AG04450 (cell line): ENCODE results near the gene RNF6. TPM values are rescaled to one million over a fixed set of nuclear protein-coding genes. Genes with fewer than 3 reads are reported as not detected.
A peak's percentile ranks its signal among the peaks of the same experiment; 100 is the strongest.

Experiments
- CTCF ChIA-PET: fragments of 300-600, 350-600 bp; formaldehyde crosslinking; extraction: SDS; loops from one replicate; lab custom pipeline; 2022; ENCODE audit warnings: antibody characterized with exemption, inconsistent platforms; lab: Charles Lee
- POLR2A ChIA-PET: fragments of 350-600 bp; formaldehyde crosslinking; extraction: SDS; loops from one replicate; lab custom pipeline; 2021; ENCODE audit warnings: antibody characterized with exemption, inconsistent platforms; lab: Yijun Ruan, JAX
- DNase-seq: peaks from one replicate; pipeline ENCODE4 v3.0.0-alpha.2; 2011; ENCODE audit warnings: low read depth, low spot score
- H3K27ac ChIP-seq: one replicate; pipeline ENCODE4 v1.5.1; 2012; ENCODE audit warnings: low read depth, low read length, control low read depth
- H3K27me3 ChIP-seq: one replicate; pipeline ENCODE4 v1.6.0; 2012; ENCODE audit warnings: low read length; ENCODE audit not compliant: control insufficient read depth, insufficient read depth
- H3K4me3 ChIP-seq: 2 replicates; pipeline ENCODE4 v1.5.1; 2011; ENCODE audit warnings: mild to moderate bottlenecking, low read depth, low read length, control low read depth
- H3K9me3 ChIP-seq: 2 replicates; pipeline ENCODE4 v1.5.1; 2012; ENCODE audit warnings: low read length; ENCODE audit not compliant: control insufficient read depth, insufficient read depth
- polyA minus RNA-seq: library from RNA; depleted of rRNA, polyadenylated mRNA; stranded (reverse); fragments of >200 nt; gene quantifications from 2 replicates; pipeline ENCODE4 v1.2.3, GENCODE V29; 2011; rRNA and poly(A)+ RNA removed
- polyA plus RNA-seq: library from polyadenylated mRNA; depleted of rRNA; stranded (reverse); fragments of >200 nt; gene quantifications from 2 replicates; pipeline ENCODE4 v1.2.3, GENCODE V29; 2011; rRNA removed
- TF ChIP-seq, protein P1 (sequence below): IDR thresholded peaks from 2 replicates; pipeline ENCODE4 v1.5.1; 2011; ENCODE audit warnings: low read depth, low read length, control low read depth, inconsistent platforms

Gene RNF6
- polyA plus RNA-seq = 30.5 and 42.5 TPM in 2 replicates
- polyA minus RNA-seq = 30.8 and 42.2 TPM in 2 replicates

DNA sequence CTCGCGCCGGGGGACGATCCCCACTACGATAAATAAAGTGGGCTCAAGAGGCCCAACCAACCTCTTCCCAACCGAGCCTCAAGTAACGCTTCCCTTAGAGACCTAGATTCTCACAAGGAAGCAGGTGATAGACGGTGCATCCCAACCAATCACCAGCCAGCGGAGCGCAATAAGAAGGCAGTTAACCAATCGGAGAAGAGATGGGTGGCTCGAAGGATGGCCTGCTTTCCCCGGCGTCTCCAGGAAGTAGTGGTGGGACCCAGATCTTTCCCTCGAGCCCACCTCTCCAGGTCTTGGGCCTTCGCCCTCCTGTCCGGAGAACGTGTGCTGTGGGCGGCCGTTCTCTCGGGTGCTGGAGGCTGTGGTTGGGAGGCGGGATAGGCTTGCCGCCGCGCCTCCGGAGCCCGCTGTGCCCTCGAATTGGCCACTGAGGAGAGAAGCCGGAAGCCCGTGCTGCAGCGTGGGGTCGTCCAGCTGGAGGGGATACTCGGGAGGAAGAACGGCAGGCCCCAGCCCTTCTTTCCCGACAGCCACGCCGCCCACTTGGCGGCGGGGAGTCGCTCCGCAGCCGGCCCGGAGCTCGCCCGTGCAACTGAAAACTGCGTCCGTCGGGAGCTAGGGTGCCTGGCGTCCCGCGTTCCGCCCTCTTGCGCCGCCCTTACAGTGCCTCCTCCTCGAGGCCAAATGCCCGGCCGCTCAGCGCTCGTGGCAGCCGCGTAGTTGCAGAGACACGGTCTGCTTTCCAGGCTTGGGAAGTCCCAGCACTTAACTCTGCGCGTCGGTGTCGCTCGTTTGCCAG lies at the start of gene RNF6:
Gene RNF6, minus strand, starts transcription at position 594 of the 799 bp plus-strand sequence. CDS start 2,665 bp downstream, outside the sequence.
- TF ChIP-seq, protein P1, sequence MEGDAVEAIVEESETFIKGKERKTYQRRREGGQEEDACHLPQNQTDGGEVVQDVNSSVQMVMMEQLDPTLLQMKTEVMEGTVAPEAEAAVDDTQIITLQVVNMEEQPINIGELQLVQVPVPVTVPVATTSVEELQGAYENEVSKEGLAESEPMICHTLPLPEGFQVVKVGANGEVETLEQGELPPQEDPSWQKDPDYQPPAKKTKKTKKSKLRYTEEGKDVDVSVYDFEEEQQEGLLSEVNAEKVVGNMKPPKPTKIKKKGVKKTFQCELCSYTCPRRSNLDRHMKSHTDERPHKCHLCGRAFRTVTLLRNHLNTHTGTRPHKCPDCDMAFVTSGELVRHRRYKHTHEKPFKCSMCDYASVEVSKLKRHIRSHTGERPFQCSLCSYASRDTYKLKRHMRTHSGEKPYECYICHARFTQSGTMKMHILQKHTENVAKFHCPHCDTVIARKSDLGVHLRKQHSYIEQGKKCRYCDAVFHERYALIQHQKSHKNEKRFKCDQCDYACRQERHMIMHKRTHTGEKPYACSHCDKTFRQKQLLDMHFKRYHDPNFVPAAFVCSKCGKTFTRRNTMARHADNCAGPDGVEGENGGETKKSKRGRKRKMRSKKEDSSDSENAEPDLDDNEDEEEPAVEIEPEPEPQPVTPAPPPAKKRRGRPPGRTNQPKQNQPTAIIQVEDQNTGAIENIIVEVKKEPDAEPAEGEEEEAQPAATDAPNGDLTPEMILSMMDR = no peak
- POLR2A ChIA-PET = interaction anchor here (0.7 to 1.5 kb wide), 10 partner anchors 9 to 477 kb away, joined by 3 to 5 read pairs (median 3); no protein-coding TSS in a partner anchor
- H3K9me3 ChIP-seq = no peaks in the 10 kb centered on the region; the same call in 1 of the 2 replicates
- CTCF ChIA-PET = interaction anchor here (1.3 to 4.2 kb wide), 3 partner anchors 36 to 275 kb away, joined by 3 to 23 read pairs (median 10); no protein-coding TSS in a partner anchor
- DNase-seq = peak; percentile 98
- H3K27ac ChIP-seq = peak within 1 kb of the TSS; percentile 98
- H3K27me3 ChIP-seq = no peaks in the 10 kb centered on the region
- H3K4me3 ChIP-seq = peak within 1 kb of the TSS; percentile 86

DNA sequence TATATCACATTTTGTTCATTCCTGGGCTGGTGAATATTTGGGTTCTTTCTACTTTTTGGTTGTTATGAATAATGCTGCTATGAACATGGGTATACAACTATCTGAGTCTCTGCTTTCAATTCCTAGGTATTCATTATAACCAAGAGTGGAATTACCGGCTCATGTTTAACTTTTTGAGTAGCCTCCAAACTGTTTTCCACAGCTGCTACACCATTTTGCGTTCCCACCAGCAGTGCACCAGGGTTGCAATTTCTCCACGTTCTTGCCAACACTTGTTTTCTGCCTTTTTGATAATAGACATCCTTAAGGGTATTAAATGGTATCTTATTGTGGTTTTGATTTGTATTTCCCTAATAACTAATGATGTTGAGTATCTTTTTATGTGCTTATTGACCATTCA lies 48.6 kb upstream of the RNF6 start:
- TF ChIP-seq, protein P1 = no peak
- DNase-seq = no peak
- CTCF ChIA-PET = no interaction called here
- Histone ChIP-seq H3K4me3 (no peak overlapping the region), H3K27me3 (no peaks in the 10 kb centered on the region), H3K9me3 (no peaks in the 10 kb centered on the region), H3K27ac (no peak overlapping the region)
- POLR2A ChIA-PET = no interaction called here

DNA sequence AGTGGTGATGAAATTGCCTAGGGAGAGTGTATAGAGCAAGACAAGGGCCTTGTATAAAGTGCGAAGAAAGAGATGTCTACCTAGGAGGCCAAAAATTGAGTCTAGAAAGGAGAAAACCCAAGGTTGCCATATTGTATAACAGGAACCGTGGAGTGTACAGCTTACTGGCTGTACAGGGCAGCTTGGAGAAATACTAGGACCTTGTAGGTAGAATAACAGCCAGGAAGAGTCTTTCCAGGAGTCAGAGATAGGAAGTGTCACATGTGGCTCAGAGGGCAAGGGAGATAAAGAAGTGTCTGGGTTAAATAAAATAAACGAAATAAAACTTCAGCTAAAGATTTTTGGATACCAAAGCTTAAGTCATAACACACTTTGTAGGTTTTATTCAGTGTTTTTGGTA lies 44.2 kb upstream of the RNF6 start:
- H3K9me3 ChIP-seq = peaks cover 6% of the 10 kb centered on the region; the same call in 1 of the 2 replicates
- CTCF ChIA-PET = interaction anchor here (0.6 to 2.1 kb wide), 4 partner anchors 10 to 432 kb away, joined by 3 to 6 read pairs (median 4); no protein-coding TSS in a partner anchor
- no peak overlapping the region for H3K4me3 ChIP-seq
- POLR2A ChIA-PET = no interaction called here
- H3K27ac ChIP-seq = no peak overlapping the region
- DNase-seq = no peak
- H3K27me3 ChIP-seq = no peaks in the 10 kb centered on the region
- TF ChIP-seq, protein P1 = no peak

DNA sequence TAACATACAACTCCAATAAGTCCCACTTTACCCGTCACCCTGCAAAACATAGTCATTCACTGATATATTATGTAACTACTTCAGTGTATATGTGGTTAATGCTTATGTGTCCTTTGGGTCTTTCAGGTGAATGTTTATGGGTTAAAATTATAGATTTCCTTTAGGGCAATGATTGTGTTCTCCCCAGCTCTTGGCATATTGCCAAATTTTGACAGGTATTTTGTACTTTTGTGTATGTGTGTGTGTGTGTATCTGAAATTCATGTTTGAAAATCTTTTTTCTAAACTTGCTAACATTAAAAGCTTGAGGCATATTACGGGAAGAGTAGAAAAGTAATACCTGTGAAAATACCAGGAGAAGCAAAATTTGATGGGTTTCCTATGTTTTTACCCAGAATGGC lies 40.0 kb upstream of the RNF6 start:
- DNase-seq = no peak
- ChIA-PET POLR2A (no interaction called here), CTCF (no interaction called here)
- TF ChIP-seq, protein P1 = no peak
- no peak overlapping the region for H3K4me3 ChIP-seq
- no peaks in the 10 kb centered on the region for H3K27me3 ChIP-seq
- H3K27ac ChIP-seq = no peak overlapping the region
- peaks cover 6% of the 10 kb centered on the region; the same call in 1 of the 2 replicates for H3K9me3 ChIP-seq

DNA sequence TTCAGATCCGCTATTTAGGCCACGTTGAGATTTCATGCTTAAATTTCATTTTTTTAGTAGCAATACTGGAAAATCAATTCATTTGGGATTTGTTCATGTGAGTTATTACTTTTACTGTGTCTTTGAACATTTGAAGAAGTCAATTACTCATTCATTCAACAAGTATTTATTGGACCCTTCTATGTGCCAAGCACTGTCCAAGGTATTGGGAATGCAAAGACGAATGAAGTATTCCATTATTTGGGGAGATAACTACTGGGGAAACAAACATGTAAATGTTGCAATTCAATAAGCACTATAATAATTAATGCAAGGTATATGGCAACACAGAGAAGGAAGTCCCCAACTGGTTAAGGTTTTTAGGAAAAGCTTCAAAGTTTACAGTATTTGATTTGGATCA lies 37.5 kb upstream of the RNF6 start:
- TF ChIP-seq, protein P1 = no peak
- CTCF ChIA-PET = interaction anchor here (0.6 kb wide), 1 partner anchor 548 kb away, joined by 4 read pairs; no protein-coding TSS in a partner anchor
- POLR2A ChIA-PET = no interaction called here
- H3K27ac ChIP-seq = no peak overlapping the region
- DNase-seq = no peak
- no peak overlapping the region for H3K4me3 ChIP-seq
- no peaks in the 10 kb centered on the region for H3K27me3 ChIP-seq
- peaks cover 6% of the 10 kb centered on the region; the same call in 1 of the 2 replicates for H3K9me3 ChIP-seq
